NK-92 (cell line): ENCODE results near the gene CAMTA1.
"Not testable (repeated sequence)": the region's sequence is repeated elsewhere in the genome, so short reads cannot be mapped to it uniquely, and the experiment has no call there.

Experiments
- DNase-seq: peaks from one replicate; lab custom pipeline; 2025; ENCODE audit not compliant: unreplicated experiment; lab: John Stamatoyannopoulos, UW

Gene CAMTA1

GRCh38 chr1:7761103-7761502, 975.8 kb downstream of the CAMTA1 start:
- DNase-seq: no peak

GRCh38 chr1:7767176-7767575, 981.9 kb downstream of the CAMTA1 start:
- no peak for DNase-seq

- DNase-seq: no peak
Measured at GRCh38 chr1:7768583-7768982, 983.3 kb downstream of the CAMTA1 start.

GRCh38 chr1:7769673-7770412, 984.6 kb downstream of the CAMTA1 start:
- no peak for DNase-seq

GRCh38 chr1:7770669-7770996, 985.4 kb downstream of the CAMTA1 start:
- no peak for DNase-seq

GRCh38 chr1:7770997-7771822, 986.0 kb downstream of the CAMTA1 start, which contains the start of gene VAMP3:
Gene VAMP3, plus strand, starts transcription at chr1:7771296. Its CDS starts 88 bp downstream, at chr1:7771384.
- no peak for DNase-seq

GRCh38 chr1:7771823-7772299, 986.6 kb downstream of the CAMTA1 start:
- no peak for DNase-seq

- no peak for DNase-seq
Measured at GRCh38 chr1:7777591-7777990, 992.3 kb downstream of the CAMTA1 start.

GRCh38 chr1:7778133-7778628, 992.9 kb downstream of the CAMTA1 start:
- no peak for DNase-seq

- no peak for DNase-seq
Measured at GRCh38 chr1:7780976-7781375, 995.7 kb downstream of the CAMTA1 start.

GRCh38 chr1:7781501-7781900, 996.2 kb downstream of the CAMTA1 start:
- DNase-seq: no peak

- DNase-seq: no peak
Measured at GRCh38 chr1:7781923-7782495, 996.8 kb downstream of the CAMTA1 start.

GRCh38 chr1:7783178-7783711, 998.0 kb downstream of the CAMTA1 start:
- no peak for DNase-seq

- DNase-seq: no peak
Measured at GRCh38 chr1:7783826-7784491, 998.7 kb downstream of the CAMTA1 start, which contains the start of gene PER3. Gene PER3, plus strand, starts transcription at chr1:7784291. Its CDS starts 587 bp downstream, at chr1:7784878.

- no peak for DNase-seq
Measured at GRCh38 chr1:7784492-7785071, 999.3 kb downstream of the CAMTA1 start.

GRCh38 chr1:7785108-7785507, 999.9 kb downstream of the CAMTA1 start:
- DNase-seq: no peak

GRCh38 chr1:7786795-7787194, 1001.5 kb downstream of the CAMTA1 start:
- no peak for DNase-seq

GRCh38 chr1:7789828-7790227, 1004.6 kb downstream of the CAMTA1 start:
- DNase-seq: no peak

- not testable (repeated sequence) for DNase-seq
Measured at GRCh38 chr1:7791027-7791426, 1005.8 kb downstream of the CAMTA1 start.

GRCh38 chr1:7795406-7795805, 1010.2 kb downstream of the CAMTA1 start:
- no peak for DNase-seq
